GM21825 (cell line): ENCODE results near the gene SF3B2.

Experiments
- ATAC-seq: cut with Tn5 transposase; IDR thresholded peaks from one replicate; pipeline ENCODE4 v1.9.1; 2021; ENCODE audit warnings: mild to moderate bottlenecking, moderate library complexity; ENCODE audit not compliant: unreplicated experiment

The SF3B2 gene

DNA sequence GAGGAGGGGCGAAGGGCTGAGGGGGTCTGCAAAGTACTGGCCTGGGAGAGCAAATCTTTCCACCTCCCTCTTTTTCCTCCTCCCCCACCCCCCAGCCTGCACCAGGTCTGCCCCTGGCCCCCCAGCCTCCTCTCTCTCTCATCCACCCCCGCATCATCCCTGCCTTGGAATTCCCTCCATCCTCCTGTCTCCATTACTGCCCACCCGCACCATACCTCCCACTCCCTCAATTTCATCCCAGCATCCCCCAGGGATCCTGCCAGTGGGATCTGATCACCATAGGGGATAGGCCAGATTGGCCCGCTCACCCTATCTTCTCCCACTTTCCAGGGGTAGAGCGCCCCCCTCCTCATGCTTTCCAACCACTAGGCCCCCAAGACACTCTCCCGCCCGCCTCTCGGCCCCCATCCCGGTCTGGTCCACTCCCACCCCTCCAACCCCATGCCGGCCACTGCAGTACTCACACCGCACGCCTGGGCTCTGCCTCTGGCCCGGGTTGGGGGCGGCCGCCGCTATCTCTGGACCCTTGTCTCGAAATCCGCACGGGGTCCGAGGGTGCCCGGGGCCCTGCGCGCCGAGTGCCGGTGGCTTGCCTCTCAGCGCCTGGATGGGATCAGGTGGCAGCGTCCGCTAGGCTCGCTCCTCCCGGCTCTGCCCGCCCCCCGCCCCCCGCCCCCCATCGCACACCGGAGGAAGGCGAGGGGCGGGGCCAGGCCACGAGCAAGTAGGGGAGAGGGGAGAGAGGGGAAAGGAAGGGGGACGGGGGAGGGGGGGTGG is 3.4 kb upstream of the SF3B2 start, which contains the start of gene GAL3ST3:
GAL3ST3 (minus strand) TSS at position 615 of the 777 bp plus-strand sequence. CDS start 3,746 bp downstream, outside the sequence.
- ATAC-seq = no peak

DNA sequence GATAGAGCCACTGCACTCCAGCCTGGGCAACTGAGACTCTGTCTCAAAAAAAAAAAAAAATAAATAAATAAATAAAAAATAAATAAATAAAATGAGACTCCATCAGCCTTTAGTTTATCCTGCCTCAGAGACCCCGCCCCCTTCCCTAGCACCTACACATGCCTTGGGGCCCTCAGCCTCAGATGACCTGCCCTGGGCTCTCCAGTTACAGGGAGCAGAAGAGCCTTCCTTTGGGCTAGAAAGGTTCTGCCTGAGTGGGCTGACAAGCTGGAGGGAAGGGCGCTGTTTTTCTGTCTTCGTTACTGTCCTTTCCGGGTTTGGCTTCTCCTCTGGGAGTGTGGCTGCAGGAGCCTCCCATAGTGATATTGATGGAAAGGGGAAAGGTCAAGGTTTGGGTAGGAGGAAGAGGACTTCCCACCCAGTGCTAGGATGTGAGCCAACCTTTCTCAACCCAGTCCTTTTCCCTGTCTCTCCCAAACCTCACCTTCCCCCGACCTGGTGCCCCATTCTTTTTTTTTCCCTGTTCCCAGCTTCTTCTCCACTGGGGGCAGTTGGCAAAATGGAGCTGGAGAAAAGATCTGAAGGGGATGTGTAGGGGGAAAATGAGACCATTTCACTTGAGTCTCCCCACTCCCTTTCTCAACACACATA is 1.5 kb upstream of the SF3B2 start:
- ATAC-seq = no peak

DNA sequence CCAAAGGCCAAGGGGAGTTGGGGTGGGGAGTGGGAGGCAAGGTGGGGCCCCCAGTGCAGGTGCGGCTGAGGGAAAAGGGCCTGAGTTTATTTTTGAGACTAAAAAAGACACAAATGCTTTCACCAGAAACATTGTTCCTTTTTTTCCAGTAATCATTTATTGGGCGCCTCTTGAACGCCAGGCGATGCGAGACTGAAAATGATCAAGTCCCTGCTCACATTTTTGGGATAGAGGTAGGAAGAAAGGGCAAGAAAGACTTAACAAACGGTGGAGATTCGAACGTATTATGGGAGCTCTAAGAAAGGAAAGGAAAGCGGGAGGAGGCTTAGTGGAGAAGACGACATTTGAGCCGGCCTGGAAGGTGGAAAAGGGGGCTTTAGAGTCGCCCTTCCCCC is 796 bp upstream of the SF3B2 start:
- ATAC-seq = no peak

DNA sequence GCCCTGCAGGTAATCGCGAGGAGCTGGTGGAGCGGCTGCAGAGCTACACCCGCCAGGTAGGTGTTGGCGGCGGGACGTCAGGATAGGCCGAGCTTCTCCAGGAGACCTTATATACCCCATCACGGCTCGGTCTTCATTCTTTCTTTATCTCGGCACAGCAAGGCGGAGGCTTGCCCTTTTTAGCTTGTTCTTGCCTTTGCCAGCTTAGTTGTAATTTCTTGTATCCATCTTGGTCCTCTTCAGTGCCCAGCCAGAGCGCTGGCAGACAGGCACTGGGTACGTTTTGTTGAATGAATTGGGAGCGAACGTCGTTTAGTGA is 459 bp downstream of the SF3B2 start:
- ATAC-seq = no peak

DNA sequence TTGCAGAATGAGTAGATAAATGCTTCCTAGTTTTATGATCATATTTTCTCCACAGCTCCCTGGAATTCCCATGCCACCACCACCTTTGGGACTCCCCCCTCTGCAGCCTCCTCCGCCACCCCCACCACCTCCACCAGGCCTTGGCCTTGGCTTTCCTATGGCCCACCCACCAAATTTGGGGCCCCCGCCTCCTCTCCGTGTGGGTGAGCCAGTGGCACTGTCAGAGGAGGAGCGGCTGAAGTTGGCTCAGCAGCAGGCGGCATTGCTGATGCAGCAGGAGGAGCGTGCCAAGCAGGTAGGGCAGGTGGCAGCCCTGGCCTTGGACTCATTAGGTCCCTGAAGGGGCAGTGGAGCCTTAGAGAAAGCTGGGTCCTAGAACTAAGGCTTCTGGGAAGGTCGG is 2.9 kb downstream of the SF3B2 start:
- no peak for ATAC-seq

DNA sequence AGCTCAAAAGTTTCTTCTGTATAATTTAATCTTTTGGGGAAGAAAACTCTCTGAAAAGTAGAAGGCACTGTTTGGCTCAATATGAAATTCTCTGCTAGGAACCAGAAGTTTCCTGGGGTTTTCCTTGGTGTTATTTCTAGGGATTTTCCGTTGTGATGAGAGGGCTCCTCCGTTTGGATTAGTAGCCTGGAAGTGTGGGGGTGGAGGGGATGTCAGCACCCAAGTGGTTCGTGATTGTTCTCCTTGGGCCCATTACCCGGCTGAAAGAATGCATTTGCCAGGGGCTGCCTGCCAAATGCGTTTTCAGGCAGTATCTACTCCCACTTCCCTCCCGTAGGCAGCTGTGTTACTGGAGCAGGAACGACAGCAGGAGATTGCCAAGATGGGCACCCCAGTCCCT is 4.3 kb downstream of the SF3B2 start:
- ATAC-seq = no peak

DNA sequence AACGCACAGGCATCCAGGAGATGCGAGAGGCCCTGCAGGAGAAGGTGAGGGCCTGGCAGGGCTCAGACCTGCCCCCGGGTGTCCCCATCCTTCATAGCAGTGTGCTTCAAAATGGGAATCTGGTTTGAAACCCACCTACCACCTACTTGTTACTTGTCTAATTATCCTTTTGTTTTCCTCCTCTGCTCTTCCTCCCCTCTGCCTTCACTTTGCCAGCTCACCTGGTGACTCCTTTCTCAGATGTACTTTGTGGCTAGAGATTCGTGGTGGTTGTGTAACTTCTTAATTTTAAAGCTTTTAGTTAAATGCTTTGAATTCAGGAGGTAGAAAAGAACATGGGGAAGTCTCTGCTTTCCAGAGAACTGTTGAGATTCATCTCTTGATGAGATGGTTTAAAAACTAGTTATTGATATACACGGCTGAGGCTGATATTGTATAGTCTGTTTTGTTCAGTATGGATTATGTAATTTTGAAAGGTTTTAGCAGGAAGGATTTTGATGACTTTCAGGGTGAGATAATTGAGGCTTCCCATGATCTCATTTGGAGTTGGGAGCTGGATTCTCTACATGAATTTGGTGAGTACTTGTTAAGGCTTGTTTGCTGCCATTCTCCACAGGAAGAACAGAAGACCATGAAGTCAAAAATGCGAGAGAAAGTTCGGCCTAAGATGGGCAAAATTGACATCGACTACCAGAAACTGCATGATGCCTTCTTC is 8.0 kb downstream of the SF3B2 start:
- ATAC-seq = no peak

DNA sequence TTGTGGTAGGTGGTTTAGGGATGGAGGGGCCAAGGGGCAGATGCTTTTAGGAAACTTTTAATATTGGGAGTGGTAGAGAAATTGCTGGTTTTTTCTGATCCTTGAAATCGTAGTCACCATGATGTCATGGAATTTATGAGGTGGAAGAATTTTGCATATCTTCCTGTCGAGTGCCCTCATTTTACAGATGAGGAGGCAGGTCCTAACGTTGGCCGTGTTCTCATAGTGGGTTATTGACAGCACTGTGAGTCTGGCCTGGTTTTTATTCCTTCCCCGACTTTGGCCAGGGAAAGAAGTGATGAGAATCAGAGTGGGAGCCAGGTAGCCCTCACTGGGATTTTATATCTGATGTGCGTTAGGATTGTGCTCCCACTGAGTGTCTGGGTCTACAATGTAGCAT is 9.1 kb downstream of the SF3B2 start:
- no peak for ATAC-seq

DNA sequence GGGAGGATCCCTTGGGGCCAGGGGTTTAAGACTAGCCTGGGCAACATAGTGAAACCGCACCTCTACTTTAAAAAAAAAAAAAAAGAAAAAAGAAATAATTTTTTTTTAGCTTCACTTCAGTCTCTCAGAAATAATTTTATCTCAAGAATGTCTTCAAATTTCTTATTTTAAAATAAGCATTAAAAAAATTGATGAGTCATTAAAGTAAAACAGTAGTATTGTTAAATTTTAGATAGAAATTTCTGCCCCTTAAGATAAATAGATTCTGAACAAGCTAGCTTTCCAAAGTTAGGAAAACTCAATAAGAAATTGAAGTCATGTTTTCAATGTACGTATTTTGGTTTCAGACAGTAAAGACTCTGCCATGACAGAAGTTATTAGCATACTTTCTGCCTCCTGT is 10.2 kb downstream of the SF3B2 start:
- no peak for ATAC-seq

DNA sequence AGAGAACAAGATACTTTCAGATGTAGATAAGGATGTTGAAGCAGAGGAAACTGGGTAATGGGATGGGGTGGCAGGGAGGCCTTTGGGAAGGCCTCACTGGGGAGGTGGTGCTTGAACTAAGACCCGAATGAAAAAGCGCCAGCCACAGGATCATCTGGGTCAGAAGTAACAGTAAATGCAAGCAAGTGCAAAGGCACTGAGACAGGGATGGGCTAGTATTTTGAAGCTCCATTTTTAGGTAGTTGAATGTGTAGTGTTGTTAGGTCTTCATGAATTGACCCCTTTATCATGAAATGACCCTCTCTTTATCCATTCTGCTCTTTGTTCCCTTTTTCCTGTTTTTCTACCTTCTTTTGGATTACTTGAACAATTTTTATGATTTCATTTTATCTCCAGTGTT is 11.7 kb downstream of the SF3B2 start:
- ATAC-seq = no peak

DNA sequence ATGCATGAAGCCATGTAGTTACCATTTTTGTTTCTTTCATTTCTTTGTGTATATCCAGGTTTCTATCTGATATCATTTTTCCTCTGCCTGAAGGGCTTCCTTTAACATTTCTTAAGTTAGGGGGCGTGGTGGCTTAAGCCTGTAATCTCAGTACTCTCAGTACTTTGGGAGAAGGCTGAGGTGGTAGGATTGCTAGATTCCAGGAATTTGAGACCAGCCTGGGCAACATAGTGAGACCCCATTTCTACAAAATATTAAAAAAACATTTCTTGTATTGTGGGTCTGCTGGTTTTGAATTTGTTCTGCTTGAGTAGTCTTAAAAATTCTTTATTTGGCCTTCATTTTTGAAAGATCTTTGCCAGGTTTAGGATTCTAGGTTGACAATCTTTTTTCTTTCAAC is 12.4 kb downstream of the SF3B2 start:
- ATAC-seq = no peak

DNA sequence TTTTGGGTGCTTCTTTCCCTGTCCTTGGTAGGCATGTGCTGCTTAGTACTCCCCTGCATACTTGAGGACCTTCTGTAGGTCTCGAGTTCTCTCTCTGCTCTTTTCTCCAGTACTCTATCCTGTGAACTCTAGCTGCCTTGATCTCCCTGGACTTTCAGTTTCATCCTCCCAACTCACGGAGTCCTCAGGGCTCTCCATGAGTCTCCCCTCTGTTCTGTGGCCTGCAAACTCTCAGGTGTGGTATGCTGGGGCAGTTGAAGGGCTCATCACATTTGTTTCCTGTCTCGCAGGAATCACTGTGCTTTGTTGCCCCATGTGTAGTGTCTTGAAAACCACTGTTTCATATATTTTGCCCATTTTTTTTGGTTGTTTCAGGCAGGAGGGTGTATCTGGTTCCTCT is 14.6 kb downstream of the SF3B2 start:
- no peak for ATAC-seq

DNA sequence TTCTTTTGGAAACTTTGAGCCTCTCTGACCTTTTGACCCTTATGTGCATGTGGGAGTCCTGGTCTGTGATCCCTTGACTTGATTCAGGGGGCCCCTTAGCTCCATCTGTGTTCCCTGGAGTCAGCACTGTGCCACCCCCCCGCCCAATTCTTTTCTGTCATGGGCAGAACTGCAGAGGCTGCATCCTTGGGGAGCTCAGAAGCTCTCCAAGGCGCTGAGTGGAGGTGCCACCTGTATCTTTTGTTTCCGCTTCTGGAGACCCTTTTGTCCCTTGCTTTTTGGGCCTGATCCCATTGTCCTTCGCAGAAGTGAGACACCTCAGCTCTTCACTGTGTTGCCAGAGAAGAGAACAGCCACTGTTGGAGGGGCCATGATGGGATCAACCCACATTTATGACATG is 15.5 kb downstream of the SF3B2 start:
- ATAC-seq = no peak

DNA sequence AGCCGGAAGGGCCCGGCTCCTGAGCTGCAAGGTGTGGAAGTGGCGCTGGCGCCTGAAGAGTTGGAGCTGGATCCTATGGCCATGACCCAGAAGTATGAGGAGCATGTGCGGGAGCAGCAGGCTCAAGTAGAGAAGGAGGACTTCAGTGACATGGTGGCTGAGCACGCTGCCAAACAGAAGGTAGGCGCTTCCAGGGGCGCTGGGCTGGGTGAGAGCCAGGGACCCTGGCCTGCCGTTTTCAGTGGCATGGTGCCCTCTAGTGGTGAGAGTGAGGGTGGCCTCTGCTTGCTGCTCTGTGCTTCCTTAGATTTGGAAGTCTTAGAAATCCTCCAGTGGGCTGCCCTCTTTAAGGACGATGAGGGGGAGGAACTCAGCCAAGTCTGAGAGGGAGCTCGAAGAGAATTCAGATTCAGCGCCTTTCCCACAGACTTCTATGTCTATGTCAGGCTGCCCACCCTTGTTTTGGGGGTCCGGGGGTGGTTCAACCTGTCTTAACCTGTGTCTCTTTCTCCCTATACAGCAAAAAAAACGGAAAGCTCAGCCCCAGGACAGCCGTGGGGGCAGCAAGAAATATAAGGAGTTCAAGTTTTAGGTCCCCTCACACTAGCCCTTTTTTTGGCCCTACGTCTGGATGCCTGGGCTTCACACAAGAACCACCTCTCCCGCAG is 16.1 kb downstream of the SF3B2 start:
- ATAC-seq = no peak

DNA sequence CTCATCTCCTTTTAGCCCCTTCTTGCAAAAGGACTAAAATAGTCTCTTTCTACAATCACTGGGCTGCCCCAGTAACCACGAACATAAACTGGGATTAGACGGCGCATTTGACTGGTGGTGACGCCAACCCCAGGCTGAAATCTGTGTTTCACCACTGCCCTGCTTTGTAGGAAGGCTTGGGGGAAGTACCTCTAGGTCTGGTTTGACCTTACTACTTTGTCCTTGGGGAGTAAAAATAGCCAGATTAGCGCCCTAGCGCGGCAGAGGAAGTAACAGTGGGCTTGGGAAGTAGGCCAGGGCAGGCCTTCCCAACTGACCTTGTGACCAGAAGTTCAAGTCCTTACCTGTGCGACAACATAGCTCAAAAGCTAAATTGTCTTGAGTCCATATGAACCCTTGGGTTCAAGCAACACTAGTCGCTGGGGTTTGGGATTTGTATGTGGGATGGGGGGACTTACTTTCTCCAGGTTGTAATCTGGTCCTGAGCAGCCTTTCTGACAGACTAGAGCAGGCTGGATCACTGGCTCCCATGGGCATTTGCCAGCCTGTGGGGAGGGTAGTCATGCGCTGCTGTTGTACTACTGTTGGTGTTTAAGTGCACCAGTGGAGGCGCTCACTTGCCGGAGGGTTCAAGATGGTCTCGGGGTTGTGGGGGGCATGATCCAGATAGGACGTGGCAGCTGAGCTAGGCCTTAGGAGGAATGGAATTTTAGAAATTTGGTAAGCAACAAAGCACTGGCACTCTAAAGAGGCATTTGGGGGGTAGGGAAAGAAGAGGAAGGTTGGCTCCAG is 17.0 kb downstream of the SF3B2 start:
- peak; percentile 33 for ATAC-seq

DNA sequence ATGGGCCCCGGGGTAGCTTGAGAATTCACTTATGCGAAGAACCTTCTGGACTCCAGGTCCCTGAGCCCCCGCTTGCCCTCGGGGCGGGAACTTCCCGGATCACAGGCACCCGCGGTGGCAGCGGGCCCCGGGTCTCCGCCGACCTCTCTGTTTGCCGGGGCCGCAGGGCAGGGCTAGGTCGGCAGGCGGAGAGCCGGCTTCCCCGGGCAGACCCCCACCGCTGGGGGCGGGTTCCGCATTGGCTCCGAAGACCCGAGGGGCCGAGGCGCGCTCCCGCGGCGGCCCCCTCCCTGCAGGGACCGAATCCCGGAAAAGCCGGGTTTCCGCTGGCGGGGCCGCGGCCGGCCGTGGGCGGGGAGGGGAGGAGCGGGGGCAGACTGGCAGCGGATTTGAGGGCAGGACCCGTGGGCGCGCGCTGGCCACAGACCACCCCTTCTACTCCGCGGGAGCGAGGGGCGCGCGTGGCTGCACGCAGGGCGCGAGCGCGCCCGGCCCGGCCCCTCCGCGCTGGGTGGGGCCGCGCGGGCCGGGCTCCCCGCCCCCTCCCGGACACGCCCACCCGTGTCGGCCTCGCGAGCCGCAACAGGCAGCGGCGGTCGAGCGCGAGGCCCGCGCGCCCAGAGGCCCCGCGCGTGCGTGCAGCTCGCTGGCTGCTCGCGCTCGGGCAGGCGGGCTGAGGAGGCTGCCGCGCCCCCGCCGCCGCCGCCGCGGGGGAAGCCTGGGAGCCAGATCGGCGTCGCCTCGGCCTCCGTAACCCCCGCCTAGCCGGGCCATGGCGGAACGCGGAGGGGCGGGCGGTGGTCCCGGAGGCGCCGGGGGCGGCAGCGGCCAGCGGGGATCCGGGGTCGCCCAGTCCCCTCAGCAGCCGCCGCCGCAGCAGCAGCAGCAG is 17.8 kb downstream of the SF3B2 start, which contains the start of gene PACS1:
PACS1 (plus strand) TSS at position 558 of the 889 bp plus-strand sequence; CDS start at position 773, 215 bp downstream.
- ATAC-seq = peak; percentile 44

DNA sequence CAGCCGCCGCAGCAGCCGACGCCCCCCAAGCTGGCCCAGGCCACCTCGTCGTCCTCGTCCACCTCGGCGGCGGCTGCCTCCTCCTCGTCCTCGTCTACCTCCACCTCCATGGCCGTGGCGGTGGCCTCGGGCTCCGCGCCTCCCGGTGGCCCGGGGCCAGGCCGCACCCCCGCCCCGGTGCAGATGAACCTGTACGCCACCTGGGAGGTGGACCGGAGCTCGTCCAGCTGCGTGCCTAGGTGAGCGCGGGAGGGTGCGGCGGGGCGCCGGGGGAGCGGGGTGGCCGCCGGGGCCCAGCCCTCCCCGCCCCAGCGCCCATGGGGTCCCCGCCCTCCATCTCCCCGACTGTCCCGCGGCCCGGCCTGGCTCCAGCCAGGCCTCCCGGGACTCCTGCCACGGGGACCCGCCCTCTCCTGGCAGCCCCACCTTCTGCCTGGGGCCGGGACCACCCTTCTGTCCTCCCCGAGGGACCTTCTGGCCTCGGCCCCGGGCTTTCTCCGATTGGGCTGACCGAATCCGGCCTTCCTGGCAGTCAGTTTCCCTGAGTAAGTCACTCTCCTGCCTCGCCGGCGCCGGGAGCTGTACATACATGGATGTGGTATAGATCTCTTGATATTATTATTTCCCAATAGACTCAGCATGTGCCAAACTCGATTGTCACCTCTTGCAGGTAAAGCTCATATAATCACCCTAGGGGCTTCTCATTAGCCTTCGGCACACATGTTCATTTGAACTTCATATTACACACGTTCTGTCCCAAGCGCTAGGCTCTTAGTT is 18.6 kb downstream of the SF3B2 start:
- peak; percentile 17 for ATAC-seq

DNA sequence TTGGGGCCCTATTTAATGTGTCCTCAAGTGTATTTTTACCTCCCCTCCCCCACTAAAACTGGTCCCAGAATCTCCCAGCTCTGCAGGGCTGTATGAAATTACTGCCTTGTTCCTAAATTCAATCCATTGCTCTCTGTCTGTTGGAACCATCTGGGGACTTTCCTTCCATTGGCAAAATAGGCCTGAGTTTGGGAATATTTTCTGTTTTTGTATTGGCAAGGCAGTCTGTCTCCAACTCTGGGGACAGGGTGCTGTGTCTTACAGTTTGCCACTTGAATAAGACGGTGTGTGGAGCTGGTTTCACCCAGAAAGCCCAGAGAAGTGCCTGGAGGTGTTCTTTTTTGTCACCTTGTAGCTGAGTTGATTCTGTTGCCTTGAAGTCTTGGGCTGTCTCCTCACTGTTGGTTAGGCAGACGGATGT is 19.2 kb downstream of the SF3B2 start:
- ATAC-seq = no peak

DNA sequence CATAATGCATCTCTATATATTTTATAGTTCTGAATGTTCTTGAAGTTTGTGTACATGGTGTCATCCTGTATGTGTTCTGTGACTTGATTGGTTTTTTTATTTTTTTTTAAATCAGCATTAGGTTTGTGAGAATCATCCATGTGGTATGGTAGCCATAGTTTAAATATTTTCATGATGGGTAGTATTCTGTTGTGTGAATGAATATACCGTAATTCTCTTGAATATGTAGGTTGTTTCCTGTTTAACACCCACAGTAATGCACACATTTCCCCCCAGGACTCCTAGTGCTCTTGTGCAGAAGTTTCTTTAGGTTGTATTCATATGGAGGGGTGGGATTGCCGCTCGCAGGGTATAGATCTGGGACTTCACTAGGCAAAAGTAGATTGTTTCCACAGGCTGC is 19.9 kb downstream of the SF3B2 start:
- ATAC-seq = no peak
